ENCODE data around the gene EXOC3L4. TPM values are rescaled to one million over a fixed set of nuclear protein-coding genes. Genes with fewer than 3 reads are reported as not detected.

EXOC3L4 gene
- total and polyA plus RNA-seq, 9 of the 15 experiments (the other 6 are each of a cell fraction or from before 2014, with no cell fraction given): 0.10 to 6.7 (median 0.98) TPM; not detected in 1

DNA sequence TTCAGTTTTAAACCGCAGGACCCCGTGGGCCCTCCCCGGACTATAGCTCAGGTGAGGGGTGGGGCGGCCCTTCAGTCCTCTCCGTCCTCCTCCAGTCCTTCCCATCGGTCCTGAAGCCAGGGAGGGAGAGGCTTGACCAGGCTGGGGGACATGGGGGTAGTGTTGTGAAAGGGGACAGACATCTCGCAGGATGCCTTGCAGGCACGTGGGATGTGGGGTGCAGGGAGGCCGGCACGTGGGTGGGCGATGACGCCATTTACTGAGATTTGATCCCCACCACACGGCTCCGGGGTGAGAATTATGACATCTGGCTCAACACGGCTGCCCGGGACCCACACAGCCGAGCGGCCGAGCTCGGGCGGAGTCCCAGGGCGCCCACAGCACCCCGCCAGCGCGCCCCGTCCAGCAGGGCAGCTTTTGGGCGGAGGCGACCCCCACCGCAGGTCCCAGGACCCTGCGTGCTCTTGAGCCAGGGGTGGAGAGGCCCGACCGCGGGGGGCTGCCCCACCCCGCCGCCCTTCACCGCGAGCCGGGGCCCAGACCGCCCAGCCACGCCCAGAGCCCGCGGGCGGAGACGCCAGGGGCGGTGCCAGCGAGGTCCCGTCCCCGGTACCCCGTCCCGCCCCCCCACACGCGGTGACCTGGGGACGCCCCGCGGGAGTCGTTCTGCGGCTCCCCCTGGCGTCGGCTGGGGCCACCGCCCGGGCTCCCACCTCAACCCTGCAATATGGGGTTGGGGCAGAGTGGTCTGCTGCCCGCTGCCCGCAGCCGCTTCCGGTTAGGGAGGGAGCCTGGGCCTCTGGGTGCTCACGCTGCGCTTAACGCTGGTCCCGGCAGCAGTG, 3.3 kb upstream of the EXOC3L4 start (continued):
- TF ChIP-seq, protein P1, sequence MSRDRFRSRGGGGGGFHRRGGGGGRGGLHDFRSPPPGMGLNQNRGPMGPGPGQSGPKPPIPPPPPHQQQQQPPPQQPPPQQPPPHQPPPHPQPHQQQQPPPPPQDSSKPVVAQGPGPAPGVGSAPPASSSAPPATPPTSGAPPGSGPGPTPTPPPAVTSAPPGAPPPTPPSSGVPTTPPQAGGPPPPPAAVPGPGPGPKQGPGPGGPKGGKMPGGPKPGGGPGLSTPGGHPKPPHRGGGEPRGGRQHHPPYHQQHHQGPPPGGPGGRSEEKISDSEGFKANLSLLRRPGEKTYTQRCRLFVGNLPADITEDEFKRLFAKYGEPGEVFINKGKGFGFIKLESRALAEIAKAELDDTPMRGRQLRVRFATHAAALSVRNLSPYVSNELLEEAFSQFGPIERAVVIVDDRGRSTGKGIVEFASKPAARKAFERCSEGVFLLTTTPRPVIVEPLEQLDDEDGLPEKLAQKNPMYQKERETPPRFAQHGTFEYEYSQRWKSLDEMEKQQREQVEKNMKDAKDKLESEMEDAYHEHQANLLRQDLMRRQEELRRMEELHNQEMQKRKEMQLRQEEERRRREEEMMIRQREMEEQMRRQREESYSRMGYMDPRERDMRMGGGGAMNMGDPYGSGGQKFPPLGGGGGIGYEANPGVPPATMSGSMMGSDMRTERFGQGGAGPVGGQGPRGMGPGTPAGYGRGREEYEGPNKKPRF (IDR thresholded peaks at IDR 0.05; ENCODE audit: low read depth, low read length): no peak
- TF ChIP-seq, protein P2, sequence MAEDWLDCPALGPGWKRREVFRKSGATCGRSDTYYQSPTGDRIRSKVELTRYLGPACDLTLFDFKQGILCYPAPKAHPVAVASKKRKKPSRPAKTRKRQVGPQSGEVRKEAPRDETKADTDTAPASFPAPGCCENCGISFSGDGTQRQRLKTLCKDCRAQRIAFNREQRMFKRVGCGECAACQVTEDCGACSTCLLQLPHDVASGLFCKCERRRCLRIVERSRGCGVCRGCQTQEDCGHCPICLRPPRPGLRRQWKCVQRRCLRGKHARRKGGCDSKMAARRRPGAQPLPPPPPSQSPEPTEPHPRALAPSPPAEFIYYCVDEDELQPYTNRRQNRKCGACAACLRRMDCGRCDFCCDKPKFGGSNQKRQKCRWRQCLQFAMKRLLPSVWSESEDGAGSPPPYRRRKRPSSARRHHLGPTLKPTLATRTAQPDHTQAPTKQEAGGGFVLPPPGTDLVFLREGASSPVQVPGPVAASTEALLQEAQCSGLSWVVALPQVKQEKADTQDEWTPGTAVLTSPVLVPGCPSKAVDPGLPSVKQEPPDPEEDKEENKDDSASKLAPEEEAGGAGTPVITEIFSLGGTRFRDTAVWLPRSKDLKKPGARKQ (CRISPR knock-in tag; IDR thresholded peaks at IDR 0.05): no peak
- TF ChIP-seq ZSCAN32 (CRISPR knock-in tag; IDR thresholded peaks at IDR 0.05) (no peak), ATF3 (IDR thresholded peaks at IDR 0.05) (peak; percentile 13; the same call in 1 of the 2 replicates), ATF3 (CRISPR knock-in tag; conservative IDR thresholded peaks at IDR 0.05) (no peak), FOXA3 (CRISPR knock-in tag; conservative IDR thresholded peaks at IDR 0.05 in 1 of 2, IDR thresholded peaks at IDR 0.05 in 1 of 2) (no peak), KLF6 (CRISPR knock-in tag; IDR thresholded peaks at IDR 0.05; ENCODE audit: borderline replicate concordance) (no peak), POLR2AphosphoS2 (IDR thresholded peaks at IDR 0.05; ENCODE audit: low read length) (no peak), KAT8 (IDR thresholded peaks at IDR 0.05; ENCODE audit: low read depth) (no peak), HMG20A (CRISPR knock-in tag; conservative IDR thresholded peaks at IDR 0.05) (no peak), ATF4 (CRISPR knock-in tag; IDR thresholded peaks at IDR 0.05) (no peak), SAFB (IDR thresholded peaks at IDR 0.05; ENCODE audit: borderline replicate concordance, low read depth, low read length) (no peak), ZNF239 (CRISPR knock-in tag; IDR thresholded peaks at IDR 0.05) (no peak), NFE2 (IDR thresholded peaks at IDR 0.05; ENCODE audit: low read depth) (no peak), KLF1 (tag; IDR thresholded peaks at IDR 0.05) (no peak), NELFE (IDR thresholded peaks at IDR 0.05; ENCODE audit: insufficient read depth, insufficient read length) (no peak)
- TF ChIP-seq, protein P3, sequence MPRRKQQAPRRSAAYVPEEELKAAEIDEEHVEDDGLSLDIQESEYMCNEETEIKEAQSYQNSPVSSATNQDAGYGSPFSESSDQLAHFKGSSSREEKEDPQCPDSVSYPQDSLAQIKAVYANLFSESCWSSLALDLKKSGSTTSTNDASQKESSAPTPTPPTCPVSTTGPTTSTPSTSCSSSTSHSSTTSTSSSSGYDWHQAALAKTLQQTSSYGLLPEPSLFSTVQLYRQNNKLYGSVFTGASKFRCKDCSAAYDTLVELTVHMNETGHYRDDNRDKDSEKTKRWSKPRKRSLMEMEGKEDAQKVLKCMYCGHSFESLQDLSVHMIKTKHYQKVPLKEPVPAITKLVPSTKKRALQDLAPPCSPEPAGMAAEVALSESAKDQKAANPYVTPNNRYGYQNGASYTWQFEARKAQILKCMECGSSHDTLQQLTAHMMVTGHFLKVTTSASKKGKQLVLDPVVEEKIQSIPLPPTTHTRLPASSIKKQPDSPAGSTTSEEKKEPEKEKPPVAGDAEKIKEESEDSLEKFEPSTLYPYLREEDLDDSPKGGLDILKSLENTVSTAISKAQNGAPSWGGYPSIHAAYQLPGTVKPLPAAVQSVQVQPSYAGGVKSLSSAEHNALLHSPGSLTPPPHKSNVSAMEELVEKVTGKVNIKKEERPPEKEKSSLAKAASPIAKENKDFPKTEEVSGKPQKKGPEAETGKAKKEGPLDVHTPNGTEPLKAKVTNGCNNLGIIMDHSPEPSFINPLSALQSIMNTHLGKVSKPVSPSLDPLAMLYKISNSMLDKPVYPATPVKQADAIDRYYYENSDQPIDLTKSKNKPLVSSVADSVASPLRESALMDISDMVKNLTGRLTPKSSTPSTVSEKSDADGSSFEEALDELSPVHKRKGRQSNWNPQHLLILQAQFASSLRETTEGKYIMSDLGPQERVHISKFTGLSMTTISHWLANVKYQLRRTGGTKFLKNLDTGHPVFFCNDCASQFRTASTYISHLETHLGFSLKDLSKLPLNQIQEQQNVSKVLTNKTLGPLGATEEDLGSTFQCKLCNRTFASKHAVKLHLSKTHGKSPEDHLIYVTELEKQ (CRISPR knock-in tag; IDR thresholded peaks at IDR 0.05): no peak
